HEK293 (cell line): Measurements from ENCODE around the gene PREX1.
A peak's percentile ranks its signal among the peaks of the same experiment; 100 is the strongest.

Source experiments
- CTCF ChIA-PET: fragments of 350-600 bp; formaldehyde crosslinking; extraction: SDS; loops from one replicate; lab custom pipeline; 2021; ENCODE audit warnings: antibody characterized with exemption; lab: Yijun Ruan, JAX
- POLR2A ChIA-PET: fragments of 300-600 bp; formaldehyde crosslinking; extraction: SDS; loops from one replicate; lab custom pipeline; 2020; ENCODE audit warnings: antibody characterized with exemption, inconsistent platforms; lab: Yijun Ruan, JAX
- H3K27ac ChIP-seq: fragments of 200-500 bp; sonication (Bioruptor generic); 2 replicates; pipeline ENCODE4 v1.5.1; 2014; ENCODE audit warnings: low read depth, low read length, control low read depth, inconsistent platforms; ENCODE audit errors: extremely low read depth
- H3K36me3 ChIP-seq, 2 experiments: fragments of 200-500 bp in 1 of 2; sonication (Bioruptor generic) in 1 of 2; 1 replicate in 1 of 2; 2 replicates in 1 of 2; pipeline ENCODE4 v1.5.1; 2014 to 2017; ENCODE audit warnings: inconsistent platforms in 2 of 2, low read length in 2 of 2; ENCODE audit not compliant: control insufficient read depth in 2 of 2, insufficient read depth in 1 of 2
- H3K4me1 ChIP-seq: fragments of 200-500 bp; sonication (Bioruptor generic); 2 replicates; pipeline ENCODE4 v1.5.1; 2014; ENCODE audit warnings: mild to moderate bottlenecking, low read length, inconsistent platforms; ENCODE audit not compliant: control insufficient read depth, insufficient read depth
- H3K4me3 ChIP-seq: 2 replicates; pipeline ENCODE4 v1.5.1; 2011; ENCODE audit warnings: low read depth, mild to moderate bottlenecking, control low read depth, low read length, moderate library complexity
- H3K9me3 ChIP-seq: fragments of 200-500 bp; sonication (Bioruptor generic); 2 replicates; pipeline ENCODE4 v1.5.1; 2014; ENCODE audit warnings: low read depth, low read length, inconsistent platforms; ENCODE audit not compliant: control insufficient read depth, insufficient read depth
- GFI1B ChIP-seq: fragments of 450-650 bp; formaldehyde crosslinking; IDR thresholded peaks from 2 replicates; pipeline ENCODE4 v1.5.1; 2016; ENCODE audit warnings: missing biosample characterization, missing genetic modification characterization
- GLIS2 ChIP-seq: fragments of 450-650 bp; formaldehyde crosslinking; IDR thresholded peaks from 2 replicates; pipeline ENCODE4 v1.5.1; 2016; ENCODE audit warnings: missing biosample characterization, missing genetic modification characterization
- KLF16 ChIP-seq: fragments of 450-650 bp; formaldehyde crosslinking; IDR thresholded peaks from 2 replicates; pipeline ENCODE4 v1.5.1; 2017; ENCODE audit warnings: missing biosample characterization, missing genetic modification characterization
- SCRT1 ChIP-seq: fragments of 450-650 bp; formaldehyde crosslinking; IDR thresholded peaks from 2 replicates; pipeline ENCODE4 v1.5.1; 2016; ENCODE audit warnings: missing biosample characterization, missing genetic modification characterization, borderline replicate concordance
- SCRT2 ChIP-seq: fragments of 450-650 bp; formaldehyde crosslinking; IDR thresholded peaks from 2 replicates; pipeline ENCODE4 v1.5.1; 2016; ENCODE audit warnings: missing biosample characterization, missing genetic modification characterization
- ZBTB11 ChIP-seq: fragments of 450-650 bp; formaldehyde crosslinking; conservative IDR thresholded peaks from 2 replicates; pipeline ENCODE4 v1.5.1; 2016; ENCODE audit warnings: low read depth, missing biosample characterization, missing genetic modification characterization
- ZBTB48 ChIP-seq: fragments of 450-650 bp; formaldehyde crosslinking; IDR thresholded peaks from 2 replicates; pipeline ENCODE4 v1.5.1; 2016; ENCODE audit warnings: missing biosample characterization, missing genetic modification characterization
- ZFHX2 ChIP-seq: fragments of 450-650 bp; formaldehyde crosslinking; conservative IDR thresholded peaks from 2 replicates; pipeline ENCODE4 v1.5.1; 2016; ENCODE audit warnings: missing biosample characterization, missing genetic modification characterization
- ZIC2 ChIP-seq: fragments of 450-650 bp; formaldehyde crosslinking; IDR thresholded peaks from 2 replicates; pipeline ENCODE4 v1.5.1; 2016; ENCODE audit warnings: missing biosample characterization, missing genetic modification characterization
- ZNF211 ChIP-seq: fragments of 450-650 bp; formaldehyde crosslinking; IDR thresholded peaks from 2 replicates; pipeline ENCODE4 v1.5.1; 2016; ENCODE audit warnings: low read depth, missing biosample characterization, missing genetic modification characterization
- ZNF221 ChIP-seq: fragments of 450-650 bp; formaldehyde crosslinking; IDR thresholded peaks from 2 replicates; pipeline ENCODE4 v1.5.1; 2017; ENCODE audit warnings: missing biosample characterization, missing genetic modification characterization, borderline replicate concordance
- ZNF548 ChIP-seq: fragments of 450-650 bp; formaldehyde crosslinking; IDR thresholded peaks from 2 replicates; pipeline ENCODE4 v1.5.1; 2016; ENCODE audit warnings: missing biosample characterization, missing genetic modification characterization
- ZNF555 ChIP-seq: fragments of 450-650 bp; formaldehyde crosslinking; conservative IDR thresholded peaks from 2 replicates; pipeline ENCODE4 v1.5.1; 2017; ENCODE audit warnings: missing biosample characterization, mild to moderate bottlenecking, missing genetic modification characterization, inconsistent platforms
- ZNF791 ChIP-seq: fragments of 450-650 bp; formaldehyde crosslinking; IDR thresholded peaks from 2 replicates; pipeline ENCODE4 v1.5.1; 2016; ENCODE audit warnings: missing biosample characterization, missing genetic modification characterization
- TF ChIP-seq, protein P1 (sequence below): fragments of 450-650 bp; formaldehyde crosslinking; IDR thresholded peaks from 2 replicates; pipeline ENCODE4 v1.5.1; 2016; ENCODE audit warnings: missing biosample characterization, missing genetic modification characterization
- TF ChIP-seq, protein P2 (sequence below): fragments of 450-650 bp; formaldehyde crosslinking; IDR thresholded peaks from 2 replicates; pipeline ENCODE4 v1.5.1; 2016; ENCODE audit warnings: missing biosample characterization, missing genetic modification characterization
- TF ChIP-seq, protein P3 (sequence below): fragments of 450-650 bp; formaldehyde crosslinking; IDR thresholded peaks from 2 replicates; pipeline ENCODE4 v1.5.1; 2016; ENCODE audit warnings: missing biosample characterization, missing genetic modification characterization
- TF ChIP-seq, protein P4 (sequence below): fragments of 450-650 bp; formaldehyde crosslinking; IDR thresholded peaks from 2 replicates; pipeline ENCODE4 v1.5.1; 2017; ENCODE audit warnings: missing biosample characterization, missing genetic modification characterization

The PREX1 gene

DNA sequence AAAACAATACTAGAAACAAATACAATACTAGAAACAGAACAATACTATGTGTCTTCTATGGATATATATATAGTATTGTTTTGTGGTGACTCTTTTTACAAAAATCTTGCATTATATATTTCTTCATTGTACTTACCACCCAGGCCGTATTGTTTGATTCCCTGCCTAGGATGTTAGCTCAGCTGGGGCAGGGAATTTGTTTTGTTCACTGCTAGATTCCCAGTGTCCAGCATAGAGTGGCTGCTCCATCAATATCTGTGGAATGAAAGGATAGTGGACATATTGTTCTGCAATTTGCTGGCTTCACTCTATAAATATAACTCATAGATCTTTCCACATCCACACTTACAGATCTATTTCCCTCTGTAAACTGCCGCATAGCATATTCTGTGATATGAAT is 21.5 kb upstream of the PREX1 start (continued):
- TF ChIP-seq ZNF548 (tag by site-specific recombination) = no peak
- TF ChIP-seq, all 188 proteins: peak for 0

DNA sequence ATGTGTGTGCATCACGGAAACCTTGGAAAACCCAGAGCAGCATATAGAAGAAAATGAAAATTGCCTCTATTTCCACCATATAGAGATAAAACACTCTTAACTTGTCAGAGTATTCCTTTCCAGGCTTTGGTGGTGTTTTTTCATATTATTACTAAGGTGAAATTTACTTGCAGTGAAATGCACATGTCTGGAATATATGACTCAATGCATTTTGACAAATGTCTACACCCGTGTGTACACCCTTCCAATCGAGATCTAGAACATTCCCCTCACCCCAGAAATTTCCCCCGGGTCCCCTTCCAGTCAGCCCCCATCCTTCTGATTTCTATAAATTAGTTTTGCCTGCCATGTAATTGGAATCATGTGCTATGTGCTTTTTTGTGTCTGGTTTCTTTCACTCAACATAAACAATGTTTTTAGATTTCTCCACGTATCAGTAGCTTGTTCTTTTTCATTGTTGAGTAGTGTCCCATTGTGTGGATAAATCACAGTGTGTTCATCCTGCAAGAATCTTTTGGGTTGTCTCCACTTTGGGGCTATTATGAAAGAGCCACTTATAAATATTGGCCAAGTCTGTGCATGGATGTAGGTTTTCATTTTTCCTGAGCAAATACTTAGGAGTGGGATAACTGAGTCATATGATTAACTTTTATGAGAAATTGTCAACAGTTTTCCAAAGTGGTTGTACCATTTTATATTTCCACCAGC is 19.9 kb upstream of the PREX1 start:
- Histone ChIP-seq H3K27ac (no peak overlapping the region), H3K9me3 (no peaks in the 10 kb centered on the region), H3K4me1 (no peaks in the 10 kb centered on the region), H3K36me3 (no peaks in the 10 kb centered on the region), H3K4me3 (no peak overlapping the region)
- POLR2A ChIA-PET = no interaction called here
- TF ChIP-seq ZNF211 (tag by site-specific recombination) = no peak
- TF ChIP-seq, protein P1, sequence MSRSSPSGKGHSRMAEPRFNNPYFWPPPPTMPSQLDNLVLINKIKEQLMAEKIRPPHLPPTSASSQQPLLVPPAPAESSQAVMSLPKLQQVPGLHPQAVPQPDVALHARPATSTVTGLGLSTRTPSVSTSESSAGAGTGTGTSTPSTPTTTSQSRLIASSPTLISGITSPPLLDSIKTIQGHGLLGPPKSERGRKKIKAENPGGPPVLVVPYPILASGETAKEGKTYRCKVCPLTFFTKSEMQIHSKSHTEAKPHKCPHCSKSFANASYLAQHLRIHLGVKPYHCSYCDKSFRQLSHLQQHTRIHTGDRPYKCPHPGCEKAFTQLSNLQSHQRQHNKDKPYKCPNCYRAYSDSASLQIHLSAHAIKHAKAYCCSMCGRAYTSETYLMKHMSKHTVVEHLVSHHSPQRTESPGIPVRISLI (tag by site-specific recombination) = 0 out of 2 replicates have a peak, but pooled peaks have one; percentile 2
- CTCF ChIA-PET = no interaction called here

- Histone ChIP-seq H3K4me1 (no peaks in the 10 kb centered on the region), H3K36me3 (no peaks in the 10 kb centered on the region), H3K9me3 (no peaks in the 10 kb centered on the region), H3K27ac (no peak overlapping the region), H3K4me3 (no peak overlapping the region)
- ChIA-PET CTCF (no interaction called here), POLR2A (no interaction called here)
- no peak for TF ChIP-seq GFI1B (tag by site-specific recombination)
- no peak for TF ChIP-seq KLF16 (tag by site-specific recombination)
- no peak for TF ChIP-seq ZIC2 (tag by site-specific recombination)
- TF ChIP-seq, protein P2, sequence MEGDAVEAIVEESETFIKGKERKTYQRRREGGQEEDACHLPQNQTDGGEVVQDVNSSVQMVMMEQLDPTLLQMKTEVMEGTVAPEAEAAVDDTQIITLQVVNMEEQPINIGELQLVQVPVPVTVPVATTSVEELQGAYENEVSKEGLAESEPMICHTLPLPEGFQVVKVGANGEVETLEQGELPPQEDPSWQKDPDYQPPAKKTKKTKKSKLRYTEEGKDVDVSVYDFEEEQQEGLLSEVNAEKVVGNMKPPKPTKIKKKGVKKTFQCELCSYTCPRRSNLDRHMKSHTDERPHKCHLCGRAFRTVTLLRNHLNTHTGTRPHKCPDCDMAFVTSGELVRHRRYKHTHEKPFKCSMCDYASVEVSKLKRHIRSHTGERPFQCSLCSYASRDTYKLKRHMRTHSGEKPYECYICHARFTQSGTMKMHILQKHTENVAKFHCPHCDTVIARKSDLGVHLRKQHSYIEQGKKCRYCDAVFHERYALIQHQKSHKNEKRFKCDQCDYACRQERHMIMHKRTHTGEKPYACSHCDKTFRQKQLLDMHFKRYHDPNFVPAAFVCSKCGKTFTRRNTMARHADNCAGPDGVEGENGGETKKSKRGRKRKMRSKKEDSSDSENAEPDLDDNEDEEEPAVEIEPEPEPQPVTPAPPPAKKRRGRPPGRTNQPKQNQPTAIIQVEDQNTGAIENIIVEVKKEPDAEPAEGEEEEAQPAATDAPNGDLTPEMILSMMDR (tag by site-specific recombination) = no peak
- TF ChIP-seq, protein P3, sequence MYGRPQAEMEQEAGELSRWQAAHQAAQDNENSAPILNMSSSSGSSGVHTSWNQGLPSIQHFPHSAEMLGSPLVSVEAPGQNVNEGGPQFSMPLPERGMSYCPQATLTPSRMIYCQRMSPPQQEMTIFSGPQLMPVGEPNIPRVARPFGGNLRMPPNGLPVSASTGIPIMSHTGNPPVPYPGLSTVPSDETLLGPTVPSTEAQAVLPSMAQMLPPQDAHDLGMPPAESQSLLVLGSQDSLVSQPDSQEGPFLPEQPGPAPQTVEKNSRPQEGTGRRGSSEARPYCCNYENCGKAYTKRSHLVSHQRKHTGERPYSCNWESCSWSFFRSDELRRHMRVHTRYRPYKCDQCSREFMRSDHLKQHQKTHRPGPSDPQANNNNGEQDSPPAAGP (tag by site-specific recombination) = no peak
- TF ChIP-seq SCRT2 (tag by site-specific recombination) = peak; percentile 80
- TF ChIP-seq ZBTB48 (tag by site-specific recombination) = peak; percentile 95
- TF ChIP-seq, protein P4, sequence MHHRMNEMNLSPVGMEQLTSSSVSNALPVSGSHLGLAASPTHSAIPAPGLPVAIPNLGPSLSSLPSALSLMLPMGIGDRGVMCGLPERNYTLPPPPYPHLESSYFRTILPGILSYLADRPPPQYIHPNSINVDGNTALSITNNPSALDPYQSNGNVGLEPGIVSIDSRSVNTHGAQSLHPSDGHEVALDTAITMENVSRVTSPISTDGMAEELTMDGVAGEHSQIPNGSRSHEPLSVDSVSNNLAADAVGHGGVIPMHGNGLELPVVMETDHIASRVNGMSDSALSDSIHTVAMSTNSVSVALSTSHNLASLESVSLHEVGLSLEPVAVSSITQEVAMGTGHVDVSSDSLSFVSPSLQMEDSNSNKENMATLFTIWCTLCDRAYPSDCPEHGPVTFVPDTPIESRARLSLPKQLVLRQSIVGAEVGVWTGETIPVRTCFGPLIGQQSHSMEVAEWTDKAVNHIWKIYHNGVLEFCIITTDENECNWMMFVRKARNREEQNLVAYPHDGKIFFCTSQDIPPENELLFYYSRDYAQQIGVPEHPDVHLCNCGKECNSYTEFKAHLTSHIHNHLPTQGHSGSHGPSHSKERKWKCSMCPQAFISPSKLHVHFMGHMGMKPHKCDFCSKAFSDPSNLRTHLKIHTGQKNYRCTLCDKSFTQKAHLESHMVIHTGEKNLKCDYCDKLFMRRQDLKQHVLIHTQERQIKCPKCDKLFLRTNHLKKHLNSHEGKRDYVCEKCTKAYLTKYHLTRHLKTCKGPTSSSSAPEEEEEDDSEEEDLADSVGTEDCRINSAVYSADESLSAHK (tag by site-specific recombination) = no peak
- TF ChIP-seq GLIS2 (tag by site-specific recombination) = peak; percentile 47; the same call in 1 of the 2 replicates
- no peak for TF ChIP-seq ZNF221
- TF ChIP-seq ZFHX2 (tag by site-specific recombination) = peak; percentile 26; the same call in 1 of the 2 replicates
- no peak for TF ChIP-seq ZBTB11 (tag by site-specific recombination)
- no peak for TF ChIP-seq ZNF555 (tag by site-specific recombination)
- no peak for TF ChIP-seq ZNF791 (tag by site-specific recombination)
- TF ChIP-seq, protein P1 (tag by site-specific recombination) = 0 out of 2 replicates have a peak, but pooled peaks have one; percentile 30
- TF ChIP-seq SCRT1 (tag by site-specific recombination) = 0 out of 2 replicates have a peak, but pooled peaks have one; percentile 7
Measured at GRCh38 chr20:48846516-48847492, 19.0 kb upstream of the PREX1 start.
